SH-SY5Y (cell line): ENCODE data around the gene COL13A1.

Experiments used
- GATA2 ChIP-seq: IDR thresholded peaks from 2 replicates; pipeline ENCODE4 v1.6.1; 2011; ENCODE audit warnings: mild to moderate bottlenecking, low read depth, low read length
- GATA3 ChIP-seq: IDR thresholded peaks from 2 replicates; pipeline ENCODE4 v1.6.1; 2011; ENCODE audit warnings: low read depth, mild to moderate bottlenecking, low read length, moderate library complexity

Gene COL13A1

DNA sequence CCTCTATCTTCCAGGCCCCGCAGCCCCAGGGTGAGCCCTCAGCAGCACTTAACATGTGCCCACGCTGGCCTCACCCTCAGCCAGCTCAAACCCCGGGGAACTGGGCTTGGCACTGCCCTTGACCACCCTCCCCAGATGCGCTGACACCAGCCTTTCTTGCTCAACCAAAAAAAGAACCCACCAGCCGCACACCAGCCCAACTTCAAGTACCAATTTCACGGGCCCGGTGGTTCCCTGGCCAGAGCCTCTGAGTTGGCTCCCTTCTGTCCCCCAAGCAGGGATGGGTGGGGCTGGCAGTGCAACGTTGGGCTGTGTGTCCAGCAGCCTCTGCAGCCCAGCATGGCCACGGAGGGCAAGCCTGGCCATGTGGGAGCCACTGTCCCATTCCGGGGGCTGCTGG, 96.3 kb downstream of the COL13A1 start:
- TF ChIP-seq GATA2 (no peak), GATA3 (no peak)

DNA sequence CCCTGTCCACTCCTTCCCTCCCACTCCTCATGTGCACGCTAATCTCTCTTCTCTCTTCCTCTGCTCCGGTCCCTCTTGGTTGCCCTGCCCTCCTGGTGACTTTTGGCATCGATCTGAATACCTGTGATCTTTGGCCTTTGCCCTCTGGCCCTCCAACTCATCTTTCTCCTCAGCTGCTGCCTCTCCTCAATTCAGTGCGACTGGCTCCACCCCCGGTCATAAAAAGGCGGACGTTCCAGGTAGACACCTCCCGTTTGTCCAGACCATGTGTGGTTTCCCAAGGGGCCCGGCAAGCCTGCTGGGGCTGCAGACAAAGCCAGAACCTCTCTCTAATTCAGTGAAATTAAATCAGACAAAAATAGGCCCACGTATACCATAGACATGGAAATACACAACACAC, 96.8 kb downstream of the COL13A1 start:
- TF ChIP-seq GATA2 (no peak), GATA3 (no peak)

DNA sequence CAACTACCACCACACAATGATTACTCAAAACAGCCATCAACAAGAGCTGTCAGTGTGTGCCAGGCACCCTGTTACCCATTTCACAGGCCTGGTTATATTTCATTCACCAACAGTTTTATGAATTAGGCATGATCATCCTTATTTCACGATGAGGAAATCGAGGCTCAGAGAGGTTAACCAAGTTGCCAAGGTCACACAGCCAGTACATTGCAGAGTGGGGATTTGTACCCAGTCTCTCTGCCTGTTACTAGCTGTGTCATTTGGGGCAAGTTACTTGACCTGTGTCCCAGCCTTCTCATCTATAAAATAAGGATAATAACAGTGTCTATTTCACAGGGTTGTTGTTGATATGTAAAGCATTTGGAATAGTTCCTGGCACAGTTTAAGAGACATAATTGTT, 97.2 kb downstream of the COL13A1 start:
- TF ChIP-seq GATA2 (no peak), GATA3 (no peak)

DNA sequence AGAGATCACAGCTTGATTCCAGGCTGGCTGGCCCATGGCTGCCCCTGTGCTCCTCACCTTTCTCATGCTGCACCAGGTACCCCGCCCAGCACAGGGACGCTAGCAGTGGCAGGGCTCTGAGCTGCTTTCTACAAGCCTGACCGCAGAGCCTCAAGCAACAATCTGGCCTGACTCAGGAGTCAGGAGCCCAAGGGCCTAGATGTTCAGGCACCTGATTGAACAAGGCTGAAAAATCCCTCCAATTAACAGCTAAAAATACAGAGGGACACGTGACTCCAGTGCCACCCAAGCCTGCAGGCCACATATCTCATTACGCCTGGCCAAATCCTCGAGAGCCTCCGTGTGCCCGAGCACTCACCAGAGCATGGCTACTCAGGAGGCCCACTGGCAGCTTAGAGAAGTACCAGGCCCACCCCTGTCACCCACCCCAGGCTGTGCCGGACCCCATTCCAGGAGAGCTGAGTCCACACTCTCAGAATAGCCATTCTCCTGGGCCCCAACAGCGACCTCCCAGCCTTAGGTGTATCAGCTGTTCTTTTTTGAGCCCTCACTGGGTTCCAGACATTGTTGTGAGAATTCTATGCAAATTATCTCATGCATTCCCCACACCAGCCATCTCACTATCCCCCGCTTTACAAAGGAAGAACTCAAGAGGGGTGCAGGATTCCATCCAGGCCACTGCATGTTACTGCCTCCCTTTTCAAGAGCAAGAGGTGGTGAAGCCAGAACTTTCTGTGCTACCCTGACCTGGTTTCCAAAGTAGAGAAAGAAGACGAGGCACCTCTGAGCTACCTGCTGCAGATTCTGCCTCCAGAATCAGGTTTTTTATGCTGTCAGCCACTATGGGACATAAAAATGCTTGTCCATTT, 98.3 kb downstream of the COL13A1 start:
- TF ChIP-seq GATA3 (no peak), GATA2 (no peak)

DNA sequence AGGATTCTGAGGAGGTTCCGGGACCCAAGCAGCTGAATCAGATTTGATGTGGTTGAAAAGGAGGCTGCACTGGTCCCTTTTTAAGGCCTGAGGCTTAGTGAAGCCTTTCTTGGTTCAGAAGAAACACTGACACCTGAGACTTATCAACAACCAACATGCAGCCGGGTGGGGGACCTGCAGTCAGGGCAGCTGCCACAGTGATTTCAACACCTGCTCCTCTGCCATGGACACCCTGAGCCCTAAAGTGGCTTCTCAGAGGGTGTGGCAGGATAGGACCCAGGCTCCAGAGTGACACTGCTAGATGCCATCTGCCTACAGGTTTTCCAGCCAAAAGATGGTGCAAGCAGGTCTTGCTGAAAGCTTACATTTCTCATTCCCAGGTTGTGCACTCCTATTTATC, 99.3 kb downstream of the COL13A1 start:
- no peak for TF ChIP-seq GATA2
- TF ChIP-seq GATA3, result no peak

DNA sequence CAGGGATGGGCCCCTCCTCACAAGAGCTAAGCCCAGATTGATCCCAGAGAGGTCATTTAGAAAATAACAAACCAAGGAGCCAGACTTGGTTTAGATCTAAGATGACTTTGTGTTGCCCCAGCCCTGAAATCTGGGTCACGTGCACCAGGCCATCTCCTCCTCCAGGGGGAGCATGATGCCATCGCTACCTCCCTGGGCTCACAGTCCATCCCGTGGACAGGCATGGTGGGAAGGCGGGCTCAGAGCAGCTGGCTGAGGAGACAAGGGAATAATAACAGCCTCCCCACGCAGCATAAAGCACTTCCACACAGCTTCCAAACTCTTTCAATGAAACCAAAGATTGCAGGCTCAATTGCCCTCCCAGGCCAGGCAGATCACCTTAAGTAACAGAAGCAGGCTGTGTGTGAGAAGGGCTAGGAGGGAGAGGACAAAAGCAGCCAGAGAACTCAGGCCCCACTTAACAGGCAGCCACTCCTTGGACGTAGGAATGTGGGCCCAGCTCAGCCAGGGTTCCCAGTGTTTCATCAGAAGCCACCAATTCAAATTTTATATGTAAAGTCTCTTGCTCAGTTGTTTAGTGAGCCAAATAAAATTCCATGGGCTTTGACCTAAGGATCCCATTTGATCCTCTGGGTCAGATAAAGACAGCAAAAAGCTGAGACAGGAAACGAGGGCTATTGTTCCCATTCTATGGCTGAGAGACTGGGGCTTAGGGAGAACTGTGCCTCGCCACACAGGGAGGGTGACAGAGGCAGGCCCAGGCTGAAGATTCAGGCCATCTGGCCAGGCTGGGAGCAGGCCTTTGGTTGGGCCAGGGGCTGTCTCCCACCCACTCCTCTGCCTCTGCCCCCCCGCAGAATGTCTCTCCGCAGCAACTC, 100.2 kb downstream of the COL13A1 start:
- TF ChIP-seq GATA2 (no peak), GATA3 (no peak)

DNA sequence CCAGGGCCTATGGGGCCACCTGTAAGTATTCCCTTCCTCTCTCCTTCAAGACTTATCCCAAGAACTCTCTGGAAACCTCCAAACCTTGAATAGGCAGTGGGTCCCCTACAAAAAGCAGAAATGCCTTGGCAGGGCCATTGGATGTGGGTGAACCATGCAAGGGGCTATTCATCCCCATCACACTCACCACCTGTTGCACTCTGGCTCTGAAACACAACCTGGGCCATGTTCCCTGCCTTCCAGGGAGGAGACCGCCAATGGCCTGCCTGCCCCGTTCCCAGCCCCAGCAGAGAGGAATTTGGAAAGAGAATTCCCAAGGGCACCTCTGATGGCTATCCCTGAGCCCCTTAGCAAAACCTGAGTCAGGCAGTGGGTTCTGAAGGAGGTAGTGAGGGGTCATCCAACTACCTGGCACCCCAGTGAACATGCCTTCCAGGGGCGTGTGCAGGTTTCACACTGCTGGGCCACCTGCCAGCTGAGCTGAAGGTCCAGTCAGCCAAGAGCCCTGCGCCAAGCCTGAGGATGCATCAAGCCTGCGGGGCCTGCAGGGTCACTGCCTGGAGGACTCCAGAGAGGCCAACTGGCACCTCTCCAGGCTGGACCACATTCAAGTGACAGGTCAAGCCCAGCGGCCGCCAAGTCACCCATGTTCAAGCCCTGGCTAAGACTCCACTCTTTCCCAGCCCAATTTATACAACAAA, 101.3 kb downstream of the COL13A1 start:
- TF ChIP-seq GATA3 (no peak), GATA2 (no peak)

DNA sequence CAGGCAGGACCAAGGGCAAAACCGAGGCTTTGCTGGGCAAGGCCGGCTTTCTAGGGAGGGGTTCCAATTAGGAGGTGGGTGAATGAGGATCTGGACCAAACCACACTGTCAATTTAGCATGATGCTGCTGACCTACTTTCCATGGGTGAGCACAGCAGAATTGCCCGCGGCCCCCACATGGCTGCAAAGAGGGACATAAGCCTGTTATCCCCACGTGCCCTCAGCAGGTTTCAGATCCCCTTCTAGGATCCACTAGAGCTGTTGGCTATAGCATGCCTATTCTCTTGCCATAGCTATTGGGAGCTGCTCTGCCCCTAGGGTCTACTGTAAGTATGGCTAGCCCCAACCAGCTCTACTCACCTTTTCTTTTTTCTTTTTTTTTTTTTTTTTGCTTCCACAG, 102.8 kb downstream of the COL13A1 start:
- TF ChIP-seq GATA2 (no peak), GATA3 (no peak)

DNA sequence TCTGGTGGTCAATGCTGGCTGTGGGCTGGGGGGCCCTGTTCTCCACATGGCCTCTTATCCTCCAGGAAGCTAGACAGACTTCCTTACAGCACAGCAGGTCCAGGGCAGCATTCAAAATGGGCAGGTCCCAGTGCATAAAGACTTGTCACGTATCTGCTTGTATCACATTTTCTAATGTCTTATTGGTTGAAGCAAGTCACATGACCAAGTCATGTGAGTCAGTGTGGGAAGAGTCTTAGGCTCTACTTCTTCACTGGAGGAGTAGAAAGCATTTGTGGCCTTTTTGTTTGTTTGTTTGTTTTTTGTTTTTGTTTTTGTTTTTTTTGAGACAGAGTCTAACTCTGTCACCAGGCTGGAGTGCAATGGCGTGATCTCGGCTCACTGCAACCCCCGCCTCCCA, 104.7 kb downstream of the COL13A1 start:
- no peak for TF ChIP-seq GATA3
- TF ChIP-seq GATA2, result no peak

DNA sequence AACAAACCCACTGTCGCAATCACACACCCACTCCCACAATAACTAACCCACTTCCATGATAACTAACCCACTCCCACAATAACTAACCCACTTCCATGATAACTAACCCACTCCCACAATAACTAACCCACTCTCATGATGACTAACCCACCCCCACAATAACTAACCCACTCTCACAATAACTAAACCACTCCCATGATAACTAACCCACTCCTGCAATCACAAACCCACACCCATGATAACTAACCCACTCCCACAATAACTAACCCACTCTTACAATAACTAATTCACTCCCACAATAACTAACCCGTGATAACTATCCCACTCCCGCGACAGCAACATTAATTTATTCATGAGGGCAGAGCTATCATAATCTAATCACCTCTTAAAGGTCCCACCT, 105.8 kb downstream of the COL13A1 start:
- TF ChIP-seq GATA3, result no peak
- TF ChIP-seq GATA2, result no peak

DNA sequence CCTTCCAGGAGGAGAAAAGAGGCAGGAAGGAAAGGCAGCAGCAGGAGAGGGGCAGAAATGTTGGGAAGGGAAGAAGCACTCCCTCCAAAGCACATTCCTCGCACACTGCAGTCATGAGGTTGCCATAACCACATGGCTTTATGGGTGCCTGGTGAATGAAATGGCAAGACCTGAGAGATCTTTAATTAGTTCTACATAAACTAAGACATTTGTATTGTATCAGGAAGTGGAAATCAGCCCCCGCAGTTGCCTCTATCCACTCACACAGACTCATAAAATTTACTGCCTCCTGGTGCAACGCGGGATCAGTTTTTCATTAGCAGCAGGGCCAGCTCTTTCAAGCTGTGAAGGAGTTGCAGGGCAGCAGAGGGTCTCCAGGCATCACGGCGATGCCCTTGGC, 106.4 kb downstream of the COL13A1 start:
- no peak for TF ChIP-seq GATA3
- no peak for TF ChIP-seq GATA2

DNA sequence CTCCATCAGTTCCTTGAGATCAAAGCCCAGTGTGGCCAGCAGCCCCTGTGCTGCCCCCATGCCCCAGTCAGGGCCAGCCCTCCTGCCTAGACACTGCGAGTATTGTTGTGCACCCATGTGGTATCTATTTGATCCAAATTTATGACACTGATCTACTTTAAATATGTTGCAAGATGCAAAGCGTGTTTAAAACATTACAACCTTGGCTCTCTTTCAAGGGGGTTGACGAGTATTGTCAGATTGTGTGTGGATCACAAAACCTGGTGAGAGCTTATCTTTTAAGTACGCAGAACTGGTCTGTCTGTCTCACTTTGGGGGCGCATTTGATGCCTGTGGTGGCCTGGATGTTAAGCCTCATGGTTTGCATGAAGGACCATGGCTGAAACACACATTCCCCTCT, 108.9 kb downstream of the COL13A1 start:
- TF ChIP-seq GATA3, result no peak
- TF ChIP-seq GATA2, result no peak

DNA sequence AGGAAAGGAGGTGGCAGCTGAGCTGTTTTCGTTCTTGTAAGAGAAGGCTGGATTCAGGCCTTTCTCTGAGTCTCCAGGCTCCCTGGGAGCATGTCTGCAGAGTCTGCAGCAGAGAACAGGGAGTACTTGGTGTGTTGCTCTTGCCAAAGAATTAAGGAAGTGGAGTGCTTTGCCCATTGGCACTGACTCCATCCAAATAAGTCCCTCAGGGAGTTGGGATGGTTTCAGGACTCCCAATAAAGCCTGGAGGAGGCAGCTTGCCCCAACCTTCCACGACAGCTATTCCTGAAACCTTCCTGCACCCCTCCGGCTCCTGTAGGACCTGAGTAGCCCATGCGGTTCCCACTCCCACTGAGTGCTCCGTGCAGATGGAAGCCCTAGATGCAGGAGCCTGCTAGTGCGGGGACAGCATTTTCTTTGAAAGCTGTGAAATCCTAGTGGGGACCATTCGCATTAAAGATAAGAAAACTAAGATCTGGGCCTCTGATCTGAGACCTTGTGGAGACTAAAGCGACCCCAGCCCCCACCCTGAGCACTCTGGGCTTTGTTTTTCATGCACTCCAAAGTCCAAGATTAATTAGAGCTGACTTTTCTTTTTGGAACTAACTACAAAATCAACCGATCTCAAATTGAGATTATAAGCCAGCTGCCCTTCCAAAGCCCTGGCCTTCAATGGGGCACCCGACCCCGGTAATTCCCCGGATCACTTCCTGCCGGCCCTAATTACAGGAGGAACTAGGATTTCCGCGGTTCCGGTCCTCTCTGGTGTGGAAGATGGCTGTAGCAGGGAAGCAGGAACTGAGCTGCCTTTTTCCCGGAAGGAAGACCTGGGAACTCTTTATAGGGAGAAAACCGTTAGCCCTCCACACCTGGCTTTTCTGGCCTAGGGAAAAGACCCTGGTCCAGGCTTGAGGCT, 110.2 kb downstream of the COL13A1 start:
- TF ChIP-seq GATA3, result no peak
- no peak for TF ChIP-seq GATA2

DNA sequence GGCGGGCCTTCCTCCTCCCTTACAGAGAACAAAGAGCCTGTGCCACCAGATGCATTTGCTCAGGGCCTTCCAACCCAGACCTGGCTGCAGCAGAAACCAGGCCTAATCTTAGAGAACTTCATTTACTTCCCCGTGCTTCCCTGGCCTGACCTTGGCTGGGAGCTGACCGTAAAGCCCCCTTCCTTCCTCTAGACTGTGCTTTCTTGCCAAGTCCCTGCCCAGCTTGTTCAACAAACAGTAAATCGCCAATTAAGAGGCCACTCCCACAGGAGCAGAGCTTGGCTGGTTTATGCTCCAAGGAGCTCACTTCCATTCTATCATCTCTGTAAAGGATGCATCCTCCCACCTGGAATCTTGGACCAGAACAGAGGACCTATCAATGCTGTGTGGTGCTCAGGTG, 110.9 kb downstream of the COL13A1 start:
- TF ChIP-seq GATA2 (no peak), GATA3 (no peak)
